NB4 (cell line): ENCODE measurements around the gene NDST1.

Experiments used
- CTCF ChIP-seq: IDR thresholded peaks from one replicate; pipeline ENCODE4 v1.5.1; 2012; ENCODE audit warnings: low read depth, low read length
- POLR2A ChIP-seq: IDR thresholded peaks from 2 replicates; pipeline ENCODE4 v1.6.1; 2011; ENCODE audit warnings: mild to moderate bottlenecking; ENCODE audit not compliant: insufficient read length; ENCODE audit errors: extremely low read depth

GRCh38 chr5:150502847-150503246 is 5.1 kb upstream of the NDST1 start:
- TF ChIP-seq CTCF (no peak), POLR2A (no peak)
